Stimulated activated CD4-positive, alpha-beta T cell treated with anti-CD3 and anti-CD28 coated beads, Interleukin-15, amount 100 ng/mL, for 24 hours (primary cell): ENCODE results near the gene STRBP.
A peak's percentile ranks its signal among the peaks of the same experiment; 100 is the strongest.
"Not testable (repeated sequence)": the region's sequence is repeated elsewhere in the genome, so short reads cannot be mapped to it uniquely, and the experiment has no call there.

Experiments used
- DNase-seq: peaks from one replicate; pipeline ENCODE4 v3.0.0-alpha.2; 2020

Gene STRBP

GRCh38 chr9:123268465-123269259, at the start of gene STRBP:
STRBP (minus strand) TSS chr9:123268586; CDS start chr9:123184134, 84,452 bp downstream.
- DNase-seq: peak; percentile 94

DNA sequence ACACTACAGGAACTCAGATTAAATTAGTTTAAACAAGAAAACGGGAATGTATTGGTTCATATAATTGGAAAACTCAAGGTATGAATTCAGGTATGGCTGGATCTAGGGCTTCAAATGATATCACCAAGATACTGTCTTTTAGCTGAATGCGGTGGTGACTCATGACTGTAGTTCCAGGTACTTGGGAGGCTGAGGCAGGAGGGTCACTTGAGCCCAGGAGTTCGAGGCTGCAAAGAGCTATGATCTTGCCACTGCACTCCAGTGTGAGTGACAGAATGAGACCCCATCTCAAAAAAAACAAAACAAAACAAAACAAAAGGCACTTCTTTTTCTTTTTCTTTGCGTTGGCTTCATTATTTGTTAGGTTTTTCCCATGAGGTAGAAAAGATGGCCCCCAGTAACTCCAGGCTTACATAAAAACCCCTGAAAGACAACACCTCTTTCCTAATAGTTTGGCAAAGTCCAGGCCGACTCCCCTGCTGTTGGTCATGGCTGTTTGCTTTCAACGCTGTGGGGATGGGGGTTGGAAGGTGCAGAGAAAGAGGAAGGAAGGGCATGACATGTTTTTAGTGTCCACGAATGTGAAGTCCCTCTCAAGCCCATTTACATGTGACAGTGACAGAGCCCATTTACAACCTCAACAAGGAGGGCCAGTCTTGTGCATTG, 47.8 kb upstream of the STRBP start:
- DNase-seq: no peak

GRCh38 chr9:123315635-123316034, 47.2 kb upstream of the STRBP start:
- no peak for DNase-seq

- DNase-seq: no peak
These were observed 46.2 kb upstream of the STRBP start for GRCh38 chr9:123314617-123315016.

- DNase-seq: no peak
These were observed 44.0 kb upstream of the STRBP start for GRCh38 chr9:123312306-123312877.

GRCh38 chr9:123311250-123311752, 42.9 kb upstream of the STRBP start:
- DNase-seq: no peak

DNA sequence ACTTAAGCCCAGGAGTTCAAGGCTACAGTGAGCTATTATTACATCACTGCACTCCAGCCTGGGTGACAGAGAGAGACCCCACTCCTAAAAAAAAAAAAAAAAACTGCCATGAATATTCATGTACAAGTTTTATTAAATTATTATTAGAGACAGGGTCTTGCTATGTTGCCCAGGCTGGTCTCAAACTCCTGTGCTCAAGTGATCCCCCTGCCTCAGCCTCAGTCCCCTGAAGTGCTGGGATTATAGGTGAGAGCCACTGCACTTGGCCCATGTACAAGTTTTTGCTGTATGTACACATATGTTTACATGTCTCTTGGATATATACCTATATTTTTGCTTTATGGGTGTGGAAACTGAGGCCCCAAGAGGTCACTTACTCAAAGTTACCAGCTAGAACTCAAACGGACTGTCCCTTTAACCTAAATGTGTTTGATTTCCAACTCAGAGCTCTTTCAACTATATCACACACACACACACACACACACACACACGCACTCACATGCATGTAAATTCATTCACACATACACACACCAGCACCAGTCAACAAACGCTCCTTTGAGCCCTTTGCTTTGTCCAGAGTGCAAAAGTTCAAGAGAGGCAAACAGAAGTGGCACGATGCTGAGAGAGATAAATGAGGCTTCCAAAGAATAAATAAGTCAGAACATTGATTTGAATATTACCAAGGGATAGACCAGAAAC, 42.3 kb upstream of the STRBP start:
- no peak for DNase-seq

- DNase-seq: no peak
These were observed 41.2 kb upstream of the STRBP start for GRCh38 chr9:123309611-123310010.

- DNase-seq: no peak
These were observed 37.5 kb upstream of the STRBP start for GRCh38 chr9:123305879-123306278.

GRCh38 chr9:123304340-123304691, 35.9 kb upstream of the STRBP start:
- no peak for DNase-seq

GRCh38 chr9:123302348-123303214, 34.2 kb upstream of the STRBP start:
- no peak for DNase-seq

- DNase-seq: not testable (repeated sequence)
These were observed 33.5 kb upstream of the STRBP start for GRCh38 chr9:123301936-123302335.

- DNase-seq: no peak
These were observed 32.2 kb upstream of the STRBP start for GRCh38 chr9:123300554-123300953.

DNA sequence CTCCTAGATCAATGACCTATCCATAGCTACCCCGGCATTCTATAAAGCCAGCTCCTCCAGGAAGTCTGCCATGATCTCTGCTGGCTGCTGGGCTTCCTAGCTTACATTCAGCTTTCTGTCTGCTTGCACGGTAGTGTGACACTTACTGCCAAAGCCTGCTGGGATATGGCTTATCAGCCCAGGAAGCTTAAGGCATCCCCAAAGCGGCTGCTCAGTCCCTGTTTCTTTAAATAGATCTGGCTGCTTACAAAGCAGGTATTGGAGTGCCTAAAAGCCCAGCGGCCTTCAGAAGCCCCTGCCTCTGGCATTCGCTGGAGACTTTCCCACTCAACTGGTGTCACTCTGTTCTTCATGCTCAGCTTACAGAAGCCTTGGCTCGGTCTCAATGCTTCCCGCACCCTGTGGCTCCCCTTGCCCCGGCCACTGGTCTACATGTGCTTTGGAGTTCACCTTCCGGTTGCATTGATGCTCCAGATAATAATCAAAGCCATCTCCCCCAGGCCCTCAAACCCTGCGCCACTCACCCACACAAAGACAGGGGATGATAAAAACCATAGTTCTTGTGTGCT, 31.3 kb upstream of the STRBP start:
- DNase-seq: no peak

DNA sequence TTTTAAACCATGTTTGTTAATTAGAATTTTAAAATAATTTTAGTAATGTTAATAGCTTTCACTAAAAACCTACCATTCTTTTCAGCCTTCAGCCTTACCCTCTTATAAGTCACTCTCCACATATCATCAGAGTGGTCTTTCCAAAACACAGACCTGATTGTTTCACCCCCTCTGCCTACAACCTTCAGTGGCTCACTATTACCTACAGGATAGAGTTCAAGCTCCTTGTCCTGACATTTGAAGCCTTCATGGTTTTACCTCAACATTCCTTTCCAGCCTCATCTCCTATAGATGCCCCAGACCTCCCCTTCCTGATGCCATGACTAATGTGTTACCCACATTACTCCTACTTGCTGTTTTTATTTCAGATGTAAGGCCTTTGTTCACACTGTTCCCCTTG, 27.8 kb upstream of the STRBP start:
- DNase-seq: no peak

GRCh38 chr9:123291736-123292135, 23.4 kb upstream of the STRBP start:
- DNase-seq: no peak

GRCh38 chr9:123290764-123291163, 22.4 kb upstream of the STRBP start:
- no peak for DNase-seq

DNA sequence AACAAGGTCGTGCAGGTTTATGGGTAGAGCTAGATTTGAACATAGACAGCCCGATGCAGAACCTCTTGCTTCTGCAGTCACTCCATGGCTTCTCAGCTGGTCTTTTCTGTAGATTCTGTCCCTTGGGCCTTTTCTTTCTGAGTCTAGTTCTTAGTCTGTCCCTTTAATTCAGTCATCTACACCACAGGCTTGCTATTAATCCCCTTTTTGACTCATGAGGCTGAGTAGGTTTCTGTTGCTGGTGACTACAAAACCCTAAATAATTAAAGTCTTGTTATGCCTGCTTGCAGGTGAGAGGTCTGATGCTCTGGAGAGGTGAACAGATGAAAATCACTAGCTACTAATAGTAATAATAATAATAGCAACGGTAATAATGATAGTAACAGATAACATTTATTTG, 19.3 kb upstream of the STRBP start:
- DNase-seq: no peak

DNA sequence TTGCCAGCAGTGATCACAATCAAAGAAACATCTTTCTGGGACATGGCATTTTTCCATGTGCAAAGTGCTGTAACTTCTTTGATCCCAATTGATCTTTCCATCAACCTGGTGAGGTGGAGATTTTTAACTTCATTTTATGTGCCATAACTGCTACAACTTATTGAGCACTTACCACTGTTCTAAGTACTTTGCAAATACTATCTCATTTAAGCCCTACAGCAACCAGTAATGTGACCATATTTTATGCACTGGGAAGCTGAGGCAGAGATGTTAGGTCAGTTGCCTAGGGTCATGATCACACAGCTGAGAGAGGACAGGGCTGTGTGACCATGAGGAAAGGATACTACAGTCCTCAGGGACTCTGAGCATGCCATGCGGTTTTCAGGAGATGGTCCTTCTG, 17.9 kb upstream of the STRBP start:
- no peak for DNase-seq

DNA sequence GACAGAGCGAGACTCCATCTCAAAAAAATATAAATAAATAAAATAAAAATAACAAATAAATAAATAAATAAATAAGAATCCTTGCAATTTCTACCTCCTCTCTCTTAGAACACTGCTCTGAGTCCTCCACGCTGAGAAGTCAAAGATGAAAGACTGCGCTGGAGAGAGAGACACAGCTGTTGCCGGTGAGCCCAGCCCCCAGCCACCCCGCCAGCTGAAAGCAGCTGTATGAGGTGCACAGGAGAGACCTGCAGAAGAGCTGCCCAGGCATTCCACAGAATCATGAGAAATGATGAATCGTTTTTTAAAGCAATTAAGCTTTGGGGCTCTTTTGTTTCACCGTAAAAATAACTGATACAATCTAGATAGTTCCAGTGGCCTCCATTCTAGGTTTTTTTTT, 16.3 kb upstream of the STRBP start:
- DNase-seq: no peak

DNA sequence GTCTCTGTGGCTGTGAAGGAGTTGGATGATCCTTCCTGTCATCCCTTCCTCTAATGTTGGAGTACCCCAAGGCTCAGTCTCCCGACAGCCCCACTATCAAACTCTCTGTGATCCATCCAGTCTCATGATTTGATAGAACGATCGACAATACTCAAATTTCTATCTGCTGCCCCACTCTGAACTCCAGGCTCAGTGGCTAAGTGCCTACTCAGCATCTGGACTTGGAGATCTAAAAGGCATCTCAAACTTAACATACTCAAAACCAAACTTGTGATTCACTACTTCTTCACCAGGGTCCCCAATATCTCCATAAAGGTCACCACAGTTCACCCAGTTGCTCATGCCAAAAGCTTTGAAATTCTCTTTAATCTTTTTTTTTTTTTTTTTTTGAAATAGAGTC, 15.1 kb upstream of the STRBP start:
- no peak for DNase-seq

- DNase-seq: no peak
These were observed 14.6 kb upstream of the STRBP start for GRCh38 chr9:123283048-123283408.
